Neutrophil (primary cell): ENCODE results near the gene PTPRG.

ENCODE experiments used
- H3K27ac ChIP-seq: fragments of 200-600 bp; sonication (generic); 2 replicates; pipeline ENCODE4 v1.5.1; 2016; ENCODE audit warnings: mild to moderate bottlenecking, moderate library complexity
- H3K27me3 ChIP-seq: fragments of 200-600 bp; sonication (generic); 2 replicates; pipeline ENCODE4 v1.6.0; 2016; ENCODE audit warnings: mild to moderate bottlenecking
- H3K36me3 ChIP-seq: fragments of 200-600 bp; sonication (generic); 2 replicates; pipeline ENCODE4 v1.5.1; 2017
- H3K4me1 ChIP-seq, 2 experiments: fragments of 200-600 bp in 1 of 2; sonication (generic) in 1 of 2; 1 replicate in 1 of 2; 2 replicates in 1 of 2; pipeline versions ENCODE4 v1.5.1 to v1.6.1; 2013 to 2016; ENCODE audit warnings: low read depth in 1 of 2, low read length in 1 of 2, mild to moderate bottlenecking in 1 of 2, moderate library complexity in 1 of 2; ENCODE audit not compliant: control insufficient read depth in 1 of 2, insufficient read depth in 1 of 2
- H3K4me3 ChIP-seq, 2 experiments: fragments of 200-600 bp in 1 of 2; sonication (generic) in 1 of 2; 1 replicate in 1 of 2; 2 replicates in 1 of 2; pipeline ENCODE4 v1.5.1; 2013 to 2016; ENCODE audit warnings: low read depth in 1 of 2, low read length in 1 of 2, mild to moderate bottlenecking in 1 of 2, moderate library complexity in 1 of 2
- H3K9me3 ChIP-seq: fragments of 200-600 bp; sonication (generic); 2 replicates; pipeline ENCODE4 v1.5.1; 2016
- CTCF ChIP-seq: fragments of 200-600 bp; sonication (generic); IDR thresholded peaks from 2 replicates; pipeline ENCODE4 v1.5.1; 2016; ENCODE audit warnings: antibody characterized with exemption

The PTPRG gene

GRCh38 chr3:61724183-61724582 is 162.8 kb downstream of the PTPRG start:
- TF ChIP-seq CTCF = no peak
- no peaks in the 10 kb centered on the region for H3K4me1 ChIP-seq
- no peak overlapping the region for H3K4me3 ChIP-seq
- H3K9me3 ChIP-seq = no peaks in the 10 kb centered on the region
- H3K27me3 ChIP-seq = no peaks in the 10 kb centered on the region
- H3K36me3 ChIP-seq = no peaks in the 10 kb centered on the region
- H3K27ac ChIP-seq = no peak overlapping the region

GRCh38 chr3:61724801-61725200 is 163.4 kb downstream of the PTPRG start:
- TF ChIP-seq CTCF = no peak
- Histone ChIP-seq H3K9me3 (no peaks in the 10 kb centered on the region), H3K4me3 (no peak overlapping the region), H3K27me3 (no peaks in the 10 kb centered on the region), H3K36me3 (no peaks in the 10 kb centered on the region), H3K4me1 (no peaks in the 10 kb centered on the region), H3K27ac (no peak overlapping the region)

- Histone ChIP-seq H3K9me3 (no peaks in the 10 kb centered on the region), H3K27ac (no peak overlapping the region), H3K4me1 (no peaks in the 10 kb centered on the region), H3K4me3 (no peak overlapping the region), H3K36me3 (no peaks in the 10 kb centered on the region), H3K27me3 (no peaks in the 10 kb centered on the region)
- TF ChIP-seq CTCF = no peak
Measured at GRCh38 chr3:61725851-61726333, 164.5 kb downstream of the PTPRG start.

- H3K27ac ChIP-seq = no peak overlapping the region
- H3K36me3 ChIP-seq = no peaks in the 10 kb centered on the region
- H3K27me3 ChIP-seq = no peaks in the 10 kb centered on the region
- H3K9me3 ChIP-seq = no peaks in the 10 kb centered on the region
- H3K4me3 ChIP-seq = no peak overlapping the region
- H3K4me1 ChIP-seq = no peaks in the 10 kb centered on the region
- TF ChIP-seq CTCF = no peak
Measured at GRCh38 chr3:61727435-61727834, 166.1 kb downstream of the PTPRG start.

GRCh38 chr3:61729038-61729634 is 167.8 kb downstream of the PTPRG start:
- no peaks in the 10 kb centered on the region for H3K9me3 ChIP-seq
- no peaks in the 10 kb centered on the region for H3K4me1 ChIP-seq
- no peaks in the 10 kb centered on the region for H3K27me3 ChIP-seq
- no peak overlapping the region for H3K27ac ChIP-seq
- TF ChIP-seq CTCF = no peak
- H3K4me3 ChIP-seq = no peak overlapping the region
- no peaks in the 10 kb centered on the region for H3K36me3 ChIP-seq
